CD4-positive, alpha-beta T cell treated with Interleukin-10 for 1 hour (primary cell): ENCODE data around the gene CUX1.
"Not testable (repeated sequence)": the region's sequence is repeated elsewhere in the genome, so short reads cannot be mapped to it uniquely, and the experiment has no call there.

Experiments used
- DNase-seq: peaks from one replicate; pipeline ENCODE4 v3.0.0-alpha.2; 2020

CUX1 gene

GRCh38 chr7:101854084-101854865 is 36.8 kb downstream of the CUX1 start:
- no peak for DNase-seq

GRCh38 chr7:101856473-101857357 is 39.3 kb downstream of the CUX1 start:
- peak; percentile 87 for DNase-seq

GRCh38 chr7:101857358-101857811 is 40.0 kb downstream of the CUX1 start:
- peak; percentile 3 for DNase-seq

GRCh38 chr7:101858437-101859385 is 41.3 kb downstream of the CUX1 start:
- no peak for DNase-seq

GRCh38 chr7:101859411-101860106 is 42.1 kb downstream of the CUX1 start:
- no peak for DNase-seq

- DNase-seq, result no peak
These were observed 43.1 kb downstream of the CUX1 start for GRCh38 chr7:101860316-101861217.

GRCh38 chr7:101861218-101861775 is 43.9 kb downstream of the CUX1 start:
- no peak for DNase-seq

GRCh38 chr7:101862280-101863220 is 45.1 kb downstream of the CUX1 start:
- no peak for DNase-seq

GRCh38 chr7:101863598-101863997 is 46.2 kb downstream of the CUX1 start:
- no peak for DNase-seq

- no peak for DNase-seq
These were observed 46.6 kb downstream of the CUX1 start for GRCh38 chr7:101864039-101864438.

GRCh38 chr7:101865031-101865430 is 47.6 kb downstream of the CUX1 start:
- DNase-seq, result no peak

- no peak for DNase-seq
These were observed 48.0 kb downstream of the CUX1 start for GRCh38 chr7:101865455-101865854.

GRCh38 chr7:101866328-101866727 is 48.9 kb downstream of the CUX1 start:
- DNase-seq, result no peak

GRCh38 chr7:101867265-101867664 is 49.8 kb downstream of the CUX1 start:
- no peak for DNase-seq

GRCh38 chr7:101867681-101868080 is 50.3 kb downstream of the CUX1 start:
- DNase-seq, result not testable (repeated sequence)

GRCh38 chr7:101868191-101868950 is 50.9 kb downstream of the CUX1 start:
- no peak for DNase-seq

GRCh38 chr7:101869026-101869900 is 51.8 kb downstream of the CUX1 start:
- DNase-seq, result no peak

- DNase-seq, result no peak
These were observed 52.5 kb downstream of the CUX1 start for GRCh38 chr7:101869901-101870290.
